ENCODE measurements around the gene TKFC. TPM values are rescaled to one million over a fixed set of nuclear protein-coding genes. Genes with fewer than 3 reads are reported as not detected.

TKFC gene
- total RNA-seq, 1 experiment from 2014 or later: 79.6 TPM

DNA sequence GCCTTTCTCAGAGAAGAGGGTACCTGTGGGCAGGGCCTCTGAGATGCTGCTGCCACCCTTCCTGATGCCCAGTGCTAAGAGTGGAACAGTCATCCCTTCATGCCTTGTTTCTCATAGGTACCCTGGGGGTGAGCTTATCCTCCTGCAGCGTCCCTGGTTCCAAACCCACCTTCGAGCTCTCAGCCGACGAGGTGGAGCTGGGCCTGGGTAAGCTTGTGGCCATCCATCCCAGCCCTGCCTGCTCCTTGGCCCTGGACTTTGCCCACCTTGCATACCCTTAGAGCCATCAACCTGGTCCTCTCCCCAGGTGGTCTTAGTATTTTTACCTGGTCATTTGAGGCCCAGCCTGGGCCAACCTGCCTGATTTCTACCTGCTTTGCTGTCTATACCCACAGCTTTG is 8.7 kb downstream of the TKFC start:
- H3K4me1 ChIP-seq (ENCODE audit: control insufficient read depth, insufficient read depth, low read length): no peaks in the 10 kb centered on the region; the same call in 1 of the 2 replicates
- BruUV-seq (replicated peaks): no TSS peak
- no peak for TF ChIP-seq TCF7L2 (IDR thresholded peaks at IDR 0.05; ENCODE audit: low read depth, low read length)
- TF ChIP-seq, protein P1, sequence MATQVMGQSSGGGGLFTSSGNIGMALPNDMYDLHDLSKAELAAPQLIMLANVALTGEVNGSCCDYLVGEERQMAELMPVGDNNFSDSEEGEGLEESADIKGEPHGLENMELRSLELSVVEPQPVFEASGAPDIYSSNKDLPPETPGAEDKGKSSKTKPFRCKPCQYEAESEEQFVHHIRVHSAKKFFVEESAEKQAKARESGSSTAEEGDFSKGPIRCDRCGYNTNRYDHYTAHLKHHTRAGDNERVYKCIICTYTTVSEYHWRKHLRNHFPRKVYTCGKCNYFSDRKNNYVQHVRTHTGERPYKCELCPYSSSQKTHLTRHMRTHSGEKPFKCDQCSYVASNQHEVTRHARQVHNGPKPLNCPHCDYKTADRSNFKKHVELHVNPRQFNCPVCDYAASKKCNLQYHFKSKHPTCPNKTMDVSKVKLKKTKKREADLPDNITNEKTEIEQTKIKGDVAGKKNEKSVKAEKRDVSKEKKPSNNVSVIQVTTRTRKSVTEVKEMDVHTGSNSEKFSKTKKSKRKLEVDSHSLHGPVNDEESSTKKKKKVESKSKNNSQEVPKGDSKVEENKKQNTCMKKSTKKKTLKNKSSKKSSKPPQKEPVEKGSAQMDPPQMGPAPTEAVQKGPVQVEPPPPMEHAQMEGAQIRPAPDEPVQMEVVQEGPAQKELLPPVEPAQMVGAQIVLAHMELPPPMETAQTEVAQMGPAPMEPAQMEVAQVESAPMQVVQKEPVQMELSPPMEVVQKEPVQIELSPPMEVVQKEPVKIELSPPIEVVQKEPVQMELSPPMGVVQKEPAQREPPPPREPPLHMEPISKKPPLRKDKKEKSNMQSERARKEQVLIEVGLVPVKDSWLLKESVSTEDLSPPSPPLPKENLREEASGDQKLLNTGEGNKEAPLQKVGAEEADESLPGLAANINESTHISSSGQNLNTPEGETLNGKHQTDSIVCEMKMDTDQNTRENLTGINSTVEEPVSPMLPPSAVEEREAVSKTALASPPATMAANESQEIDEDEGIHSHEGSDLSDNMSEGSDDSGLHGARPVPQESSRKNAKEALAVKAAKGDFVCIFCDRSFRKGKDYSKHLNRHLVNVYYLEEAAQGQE (IDR thresholded peaks at IDR 0.05; ENCODE audit: insufficient read depth in 1 of 2, low read depth in 2 of 2, low read length in 1 of 2): no peak
- no peak for TF ChIP-seq POLR2AphosphoS5 (IDR thresholded peaks at IDR 0.05; ENCODE audit: low read depth, low read length)
- TF ChIP-seq SIN3A (IDR thresholded peaks at IDR 0.05; ENCODE audit: borderline replicate concordance, insufficient read depth, low read depth, low read length): no peak
- no peak overlapping the region for H3K27ac ChIP-seq (ENCODE audit: low read length)
- ChIA-PET POLR2A (no interaction called here), CTCF (no interaction called here)
- no peaks in the 10 kb centered on the region for H3K36me3 ChIP-seq (ENCODE audit: control insufficient read depth, insufficient read depth, low read length)
- H3K4me3 ChIP-seq (ENCODE audit: low read depth in 2 of 2, low read length in 2 of 2): no peak overlapping the region
- no peak for ATAC-seq
- DNase-seq (ENCODE audit: low read depth, low spot score): no peak
- in situ Hi-C loops (cut with HindIII; ENCODE audit: low pct_unique_long_range_greater_than_20kb, low sequenced_read_pairs): no loop called here
- intact Hi-C loops (cut with micrococcal nuclease; ENCODE audit: unreplicated experiment): no loop called here
- no peaks in the 10 kb centered on the region for H3K27me3 ChIP-seq (ENCODE audit: control insufficient read depth, insufficient read depth, low read length)
- no peaks in the 10 kb centered on the region for H3K9me3 ChIP-seq (ENCODE audit: control insufficient read depth, insufficient read depth, low read depth, low read length)

DNA sequence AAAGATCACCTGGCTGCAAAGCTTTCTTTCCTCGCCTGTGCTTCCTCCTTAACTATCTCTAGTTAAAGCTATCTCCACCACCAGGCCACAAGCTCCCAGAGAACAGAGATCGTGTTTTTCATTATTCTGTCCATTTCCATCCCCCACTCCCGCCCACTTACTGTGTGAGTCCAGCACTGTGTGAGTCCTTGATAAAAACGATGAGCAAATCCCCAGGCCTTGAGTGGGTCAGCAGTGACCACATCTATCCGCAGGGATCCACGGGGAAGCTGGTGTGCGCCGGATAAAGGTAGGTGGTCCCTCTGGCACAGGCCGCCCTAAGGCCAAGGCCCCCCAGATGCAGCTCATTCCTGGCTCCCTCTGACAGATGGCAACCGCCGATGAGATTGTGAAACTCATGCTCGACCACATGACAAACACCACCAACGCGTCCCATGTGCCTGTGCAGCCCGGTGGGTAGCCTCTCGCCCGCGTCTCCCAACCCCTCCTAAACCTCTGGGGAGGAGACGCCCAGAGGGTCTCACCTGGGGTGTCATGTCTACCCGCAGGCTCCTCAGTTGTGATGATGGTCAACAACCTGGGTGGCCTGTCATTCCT is 9.3 kb downstream of the TKFC start:
- DNase-seq (ENCODE audit: low read depth, low spot score): no peak
- Histone ChIP-seq H3K27me3 (ENCODE audit: control insufficient read depth, insufficient read depth, low read length) (no peaks in the 10 kb centered on the region), H3K4me3 (ENCODE audit: low read depth in 2 of 2, low read length in 2 of 2) (no peak overlapping the region), H3K36me3 (ENCODE audit: control insufficient read depth, insufficient read depth, low read length) (no peaks in the 10 kb centered on the region), H3K4me1 (ENCODE audit: control insufficient read depth, insufficient read depth, low read length) (no peaks in the 10 kb centered on the region; the same call in 1 of the 2 replicates), H3K9me3 (ENCODE audit: control insufficient read depth, insufficient read depth, low read depth, low read length) (no peaks in the 10 kb centered on the region), H3K27ac (ENCODE audit: low read length) (no peak overlapping the region)
- in situ Hi-C loops (cut with HindIII; ENCODE audit: low pct_unique_long_range_greater_than_20kb, low sequenced_read_pairs): no loop called here
- no TSS peak for BruUV-seq (replicated peaks)
- POLR2A ChIA-PET: no interaction called here
- TF ChIP-seq TCF7L2 (IDR thresholded peaks at IDR 0.05; ENCODE audit: low read depth, low read length) (no peak), POLR2AphosphoS5 (IDR thresholded peaks at IDR 0.05; ENCODE audit: low read depth, low read length) (no peak), CTCF (IDR thresholded peaks at IDR 0.05) (no peak), SIN3A (IDR thresholded peaks at IDR 0.05; ENCODE audit: borderline replicate concordance, insufficient read depth, low read depth, low read length) (no peak)
- TF ChIP-seq, protein P1 (IDR thresholded peaks at IDR 0.05; ENCODE audit: insufficient read depth in 1 of 2, low read depth in 2 of 2, low read length in 1 of 2): no peak
- ATAC-seq: no peak
- intact Hi-C loops (cut with micrococcal nuclease; ENCODE audit: unreplicated experiment): no loop called here
- CTCF ChIA-PET: no interaction called here
